Ishikawa (cell line): Measurements from ENCODE around the gene LAMA3.

Source experiments
- CEBPB ChIP-seq: IDR thresholded peaks from 2 replicates; pipeline ENCODE4 v1.6.1; 2012
- EP300 ChIP-seq: IDR thresholded peaks from 2 replicates; pipeline ENCODE4 v1.6.1; 2012; ENCODE audit warnings: borderline replicate concordance
- MAX ChIP-seq: IDR thresholded peaks from 2 replicates; pipeline ENCODE4 v1.6.1; 2012
- ZBTB7A ChIP-seq: IDR thresholded peaks from 2 replicates; pipeline ENCODE4 v1.6.1; 2012; ENCODE audit warnings: low read depth

GRCh38 chr18:23664674-23665073 is 24.6 kb upstream of the LAMA3 start:
- TF ChIP-seq MAX (no peak), ZBTB7A (no peak), EP300 (no peak), CEBPB (no peak)
